SK-N-SH treated with all-trans-retinoic acid at 6 μM for 48 hours (cell line): ENCODE data around the gene GZMA.

Source experiments
- ATAC-seq: fragments of 200-7000 bp; cut with Tn5 transposase; 3 replicates; pipeline ENCODE4 v1.9.1; 2020; ENCODE audit warnings: mild to moderate bottlenecking, moderate library complexity
- ARNTL ChIP-seq: fragments of 450-650 bp; formaldehyde crosslinking; IDR thresholded peaks from 2 replicates; pipeline ENCODE4 v1.5.0; 2020; ENCODE audit warnings: low read depth, mild to moderate bottlenecking, moderate library complexity, borderline replicate concordance
- BACH2 ChIP-seq: fragments of 250-450 bp; sonication (Bioruptor Pico); IDR thresholded peaks from 2 replicates; pipeline ENCODE4 v1.9.0; 2021; ENCODE audit warnings: mild to moderate bottlenecking, borderline replicate concordance
- CREB5 ChIP-seq: fragments of 250-450 bp; sonication (Bioruptor Pico); IDR thresholded peaks from 2 replicates; pipeline ENCODE4 v1.5.1; 2020; ENCODE audit warnings: low read depth, mild to moderate bottlenecking, moderate library complexity
- CSDC2 ChIP-seq: fragments of 250-450 bp; sonication (Bioruptor Pico); IDR thresholded peaks from 2 replicates; pipeline ENCODE4 v1.5.0; 2020; ENCODE audit warnings: mild to moderate bottlenecking, moderate library complexity
- CSRNP3 ChIP-seq: fragments of 250-450 bp; sonication (Bioruptor Pico); IDR thresholded peaks from 2 replicates; pipeline ENCODE4 v1.5.1; 2021; ENCODE audit warnings: mild to moderate bottlenecking, moderate library complexity
- ESRRG ChIP-seq: fragments of 250-450 bp; sonication (Bioruptor Pico); IDR thresholded peaks from 2 replicates; pipeline ENCODE4 v1.6.1; 2021; ENCODE audit warnings: mild to moderate bottlenecking
- GLIS3 ChIP-seq: fragments of 250-450 bp; sonication (Bioruptor Pico); IDR thresholded peaks from 2 replicates; pipeline ENCODE4 v1.5.0; 2020; ENCODE audit warnings: mild to moderate bottlenecking, moderate library complexity
- ISL1 ChIP-seq: fragments of 250-450 bp; sonication (Bioruptor Pico); IDR thresholded peaks from 2 replicates; pipeline ENCODE4 v2.1.2; 2022; ENCODE audit warnings: mild to moderate bottlenecking, moderate library complexity
- POU6F1 ChIP-seq: fragments of 250-450 bp; sonication (Bioruptor Pico); IDR thresholded peaks from 2 replicates; pipeline ENCODE4 v1.8.0; 2021; ENCODE audit warnings: low read depth, mild to moderate bottlenecking, moderate library complexity, borderline replicate concordance
- PPARA ChIP-seq: fragments of 250-450 bp; sonication (Bioruptor Pico); IDR thresholded peaks from 2 replicates; pipeline ENCODE4 v1.5.0; 2020; ENCODE audit warnings: mild to moderate bottlenecking, borderline replicate concordance
- SNAI2 ChIP-seq: fragments of 250-450 bp; sonication (Bioruptor Pico); IDR thresholded peaks from 2 replicates; pipeline ENCODE4 v1.5.0; 2020; ENCODE audit warnings: mild to moderate bottlenecking, moderate library complexity
- TCF4 ChIP-seq: fragments of 250-450 bp; sonication (Bioruptor Pico); IDR thresholded peaks from 2 replicates; pipeline ENCODE4 v1.8.0; 2021; ENCODE audit warnings: mild to moderate bottlenecking, moderate library complexity, borderline replicate concordance
- TOX ChIP-seq: fragments of 250-450 bp; sonication (Bioruptor Pico); IDR thresholded peaks from 2 replicates; pipeline ENCODE4 v1.8.0; 2021; ENCODE audit warnings: mild to moderate bottlenecking, moderate library complexity, borderline replicate concordance
- TSHZ2 ChIP-seq: fragments of 250-450 bp; sonication (Bioruptor Pico); IDR thresholded peaks from 2 replicates; pipeline ENCODE4 v1.5.0; 2020; ENCODE audit warnings: mild to moderate bottlenecking, moderate library complexity
- ZC3H10 ChIP-seq: fragments of 250-450 bp; sonication (Bioruptor Pico); IDR thresholded peaks from 2 replicates; pipeline ENCODE4 v1.5.1; 2021; ENCODE audit warnings: mild to moderate bottlenecking, moderate library complexity
- ZFP3 ChIP-seq: fragments of 250-450 bp; sonication (Bioruptor Pico); IDR thresholded peaks from 2 replicates; pipeline ENCODE4 v1.5.0; 2020; ENCODE audit warnings: mild to moderate bottlenecking, moderate library complexity
- ZFP30 ChIP-seq: fragments of 450-650 bp; formaldehyde crosslinking; IDR thresholded peaks from 2 replicates; pipeline ENCODE4 v1.5.0; 2022; ENCODE audit warnings: mild to moderate bottlenecking, moderate library complexity
- ZNF565 ChIP-seq: fragments of 450-650 bp; formaldehyde crosslinking; conservative IDR thresholded peaks from 2 replicates; pipeline ENCODE4 v1.5.0; 2020; ENCODE audit warnings: low read depth, mild to moderate bottlenecking, moderate library complexity
- ZNF8 ChIP-seq: fragments of 450-650 bp; formaldehyde crosslinking; IDR thresholded peaks from 2 replicates; pipeline ENCODE4 v1.5.0; 2020; ENCODE audit warnings: mild to moderate bottlenecking, moderate library complexity

Gene GZMA

GRCh38 chr5:55110217-55110616, 7.8 kb downstream of the GZMA start:
- TF ChIP-seq ZC3H10 (CRISPR knock-in tag) (no peak), BACH2 (CRISPR knock-in tag) (no peak), ZNF565 (CRISPR knock-in tag) (no peak), TOX (CRISPR knock-in tag) (no peak), CSDC2 (CRISPR knock-in tag) (no peak), PPARA (CRISPR knock-in tag) (no peak)
- ATAC-seq: no peak

- TF ChIP-seq TCF4 (CRISPR knock-in tag) (no peak), ZNF8 (no peak), ISL1 (CRISPR knock-in tag) (no peak), TSHZ2 (CRISPR knock-in tag) (no peak), ARNTL (CRISPR knock-in tag) (no peak), BACH2 (CRISPR knock-in tag) (no peak), ZFP3 (no peak), ESRRG (CRISPR knock-in tag) (no peak), CREB5 (no peak), GLIS3 (no peak), ZC3H10 (CRISPR knock-in tag) (no peak), SNAI2 (no peak), ZFP30 (CRISPR knock-in tag) (no peak), CSRNP3 (CRISPR knock-in tag) (no peak), PPARA (CRISPR knock-in tag) (no peak), POU6F1 (CRISPR knock-in tag) (no peak)
- no peak for ATAC-seq
Observed at GRCh38 chr5:55113327-55113726, 10.9 kb downstream of the GZMA start.

- no peak for TF ChIP-seq SNAI2
- no peak for TF ChIP-seq ZNF8
- no peak for TF ChIP-seq TSHZ2 (CRISPR knock-in tag)
- TF ChIP-seq ZFP3: no peak
- TF ChIP-seq POU6F1 (CRISPR knock-in tag): no peak
- no peak for TF ChIP-seq CSRNP3 (CRISPR knock-in tag)
- no peak for TF ChIP-seq CSDC2 (CRISPR knock-in tag)
- no peak for ATAC-seq
Observed at GRCh38 chr5:55114061-55114460, 11.6 kb downstream of the GZMA start.
